Esophagus squamous epithelium (tissue), 4 donors: ENCODE measurements around the gene KHDRBS1.

ENCODE experiments used
- CTCF ChIP-seq, 6 experiments: fragments of 450-650 bp in 4 of 6; fragments of 200-600 bp in 2 of 6; sonication (generic) in 2 of 6; IDR thresholded peaks; one replicate each; pipeline ENCODE4 v1.5.1; 2016 to 2019; ENCODE audit warnings: antibody characterized with exemption in 6 of 6, mild to moderate bottlenecking in 4 of 6, moderate library complexity in 4 of 6
- POLR2A ChIP-seq, 4 donors: fragments of 450-650 bp; IDR thresholded peaks; one replicate each; pipeline ENCODE4 v1.6.1; 2017; ENCODE audit warnings: antibody characterized with exemption in 4 of 4, mild to moderate bottlenecking in 4 of 4, moderate library complexity in 3 of 4

GRCh38 chr1:32091591-32091990, 77.9 kb downstream of the KHDRBS1 start:
- TF ChIP-seq CTCF (IDR thresholded peaks at IDR 0.05), result no peak
- TF ChIP-seq POLR2A (IDR thresholded peaks at IDR 0.05), result no peak
